ENCODE results near the gene EHHADH.

EHHADH gene

GRCh38 chr3:185145511-185145910 is 108.3 kb downstream of the EHHADH start:
- DNase-seq (ENCODE audit: low read depth in 2 of 2): no peak

- DNase-seq (ENCODE audit: low read depth in 2 of 2): no peak
These were observed 109.1 kb downstream of the EHHADH start for GRCh38 chr3:185144784-185145183.

Data from fibroblast of skin of left biceps (primary cell).